Effector CD4-positive, alpha-beta T cell (primary cell): Measurements from ENCODE around the gene SRGAP2B.
"Not testable (repeated sequence)": the region's sequence is repeated elsewhere in the genome, so short reads cannot be mapped to it uniquely, and the experiment has no call there.

ENCODE experiments used
- DNase-seq: peaks from one replicate; pipeline ENCODE4 v3.0.0-alpha.2; 2020

Gene SRGAP2B

DNA sequence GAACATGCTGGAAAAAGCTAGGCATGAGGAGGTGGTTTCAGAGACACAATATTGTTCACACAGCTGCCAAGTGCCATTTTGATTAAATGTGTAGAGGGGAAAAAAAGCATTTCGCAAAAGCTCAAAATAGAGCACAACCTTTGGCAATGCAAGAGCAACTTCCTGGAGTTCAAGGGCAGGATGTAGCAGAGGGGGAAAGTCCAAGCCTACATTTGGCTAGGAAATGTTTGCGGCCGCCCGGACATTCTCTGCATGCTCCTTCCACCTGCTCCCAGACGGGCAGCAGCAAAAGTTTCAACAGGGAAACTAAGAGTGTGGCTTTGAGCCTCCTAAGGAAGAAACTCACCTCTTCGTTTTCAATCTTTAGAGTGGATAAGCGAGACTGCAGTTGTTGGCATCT lies 202.1 kb downstream of the SRGAP2B start:
- DNase-seq: not testable (repeated sequence)

DNA sequence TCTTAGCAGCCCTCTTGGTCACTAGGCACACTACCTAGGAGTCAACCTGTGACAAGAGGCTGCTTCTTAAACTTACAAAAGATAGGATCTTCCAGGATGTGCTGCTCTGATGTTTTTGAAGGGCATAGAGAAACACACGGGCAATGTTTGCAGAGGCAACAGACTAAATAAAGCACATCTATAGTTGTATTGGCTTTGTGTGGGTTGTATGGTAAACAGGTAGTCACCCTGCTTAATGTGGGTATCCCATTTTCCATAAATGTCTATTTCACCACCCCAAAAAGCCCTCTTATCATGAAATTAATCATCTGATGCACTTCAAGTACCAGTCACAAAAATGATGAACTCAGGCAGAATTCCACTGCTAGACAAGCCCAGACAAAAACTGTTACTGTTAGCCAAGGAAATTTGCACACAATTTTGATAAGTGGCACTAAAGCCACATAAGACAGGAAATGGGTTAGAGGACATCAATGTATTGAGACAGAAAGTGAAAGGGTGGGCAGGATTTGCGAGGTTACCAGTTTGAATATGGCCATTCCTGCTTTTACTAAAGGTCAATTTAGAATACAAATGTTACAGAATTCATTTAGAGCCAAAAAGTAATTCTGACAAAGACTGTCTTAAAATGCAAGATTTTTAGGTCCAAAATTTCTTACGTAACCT lies 205.5 kb downstream of the SRGAP2B start:
- DNase-seq: not testable (repeated sequence)

- DNase-seq: peak; percentile 8
Observed at GRCh38 chr1:144883022-144883421, 212.1 kb downstream of the SRGAP2B start.

DNA sequence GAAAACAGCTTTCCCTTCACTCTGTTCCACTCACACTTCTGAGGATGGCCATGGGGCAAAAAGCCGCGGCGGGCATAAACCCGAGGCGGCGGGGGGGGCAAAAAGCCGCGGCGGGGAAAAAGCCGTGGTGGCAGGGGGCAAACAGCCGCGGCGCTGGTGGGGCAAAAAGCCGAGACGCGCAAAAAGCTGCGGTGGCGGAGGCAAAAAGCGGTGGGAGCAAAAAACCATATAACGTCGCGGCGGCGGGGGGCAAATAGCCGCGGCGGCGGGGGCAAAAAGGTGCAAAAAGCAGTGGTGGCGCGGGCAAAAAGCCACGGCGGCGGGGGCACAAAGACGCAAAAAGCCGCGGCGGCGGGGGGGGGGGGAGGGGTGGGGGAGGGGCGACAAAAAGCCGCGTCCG lies 212.8 kb downstream of the SRGAP2B start:
- not testable (repeated sequence) for DNase-seq

- not testable (repeated sequence) for DNase-seq
Observed at GRCh38 chr1:144858607-144859006, 236.5 kb downstream of the SRGAP2B start.
